HEK293 (cell line): ENCODE data around the gene RALY.

ENCODE experiments used
- CTCF ChIP-seq: fragments of 450-650 bp; formaldehyde crosslinking; IDR thresholded peaks from 2 replicates; pipeline ENCODE4 v1.5.1; 2016; ENCODE audit warnings: missing biosample characterization, missing genetic modification characterization
- ELK4 ChIP-seq: IDR thresholded peaks from 2 replicates; pipeline ENCODE4 v1.6.1; 2011; ENCODE audit warnings: mild to moderate bottlenecking, low read depth, low read length, borderline replicate concordance
- HOXD13 ChIP-seq: sonication (generic); formaldehyde crosslinking; IDR thresholded peaks from 2 replicates; pipeline ENCODE4 v1.8.0; 2022; ENCODE audit warnings: missing genetic modification reagents, borderline replicate concordance
- KLF9 ChIP-seq: fragments of 450-650 bp; formaldehyde crosslinking; IDR thresholded peaks from 2 replicates; pipeline ENCODE4 v1.5.1; 2016; ENCODE audit warnings: missing biosample characterization, missing genetic modification characterization, low read depth
- MYNN ChIP-seq: fragments of 450-650 bp; formaldehyde crosslinking; IDR thresholded peaks from 2 replicates; pipeline ENCODE4 v1.5.1; 2016; ENCODE audit warnings: missing biosample characterization, missing genetic modification characterization, borderline replicate concordance
- PRDM4 ChIP-seq: fragments of 450-650 bp; formaldehyde crosslinking; IDR thresholded peaks from 2 replicates; pipeline ENCODE4 v1.5.1; 2017; ENCODE audit warnings: missing biosample characterization, missing genetic modification characterization
- YY1 ChIP-seq: fragments of 450-650 bp; formaldehyde crosslinking; IDR thresholded peaks from 2 replicates; pipeline ENCODE4 v1.5.1; 2018; ENCODE audit warnings: missing biosample characterization, missing genetic modification characterization
- ZBTB17 ChIP-seq: fragments of 450-650 bp; formaldehyde crosslinking; IDR thresholded peaks from 2 replicates; pipeline ENCODE4 v1.5.1; 2016; ENCODE audit warnings: missing biosample characterization, missing genetic modification characterization
- ZNF239 ChIP-seq: fragments of 450-650 bp; formaldehyde crosslinking; IDR thresholded peaks from 2 replicates; pipeline ENCODE4 v1.5.1; 2016; ENCODE audit warnings: missing biosample characterization, missing genetic modification characterization
- ZNF24 ChIP-seq: fragments of 450-650 bp; formaldehyde crosslinking; IDR thresholded peaks from 2 replicates; pipeline ENCODE4 v1.5.1; 2016; ENCODE audit warnings: missing biosample characterization, missing genetic modification characterization

GRCh38 chr20:34124469-34125249, 130.9 kb downstream of the RALY start:
- TF ChIP-seq ZNF24 (tag by site-specific recombination) (no peak), CTCF (tag by site-specific recombination) (no peak), KLF9 (no peak), MYNN (tag by site-specific recombination) (no peak), YY1 (tag by site-specific recombination) (no peak), PRDM4 (tag by site-specific recombination) (no peak), ELK4 (no peak), ZBTB17 (tag by site-specific recombination) (no peak), ZNF239 (tag by site-specific recombination) (no peak), HOXD13 (CRISPR knock-in tag) (no peak)
